Fibroblast of skin of back (primary cell): ENCODE data around the gene APOA4.

Source experiments
- DNase-seq: peaks from one replicate; pipeline ENCODE4 v3.0.0-alpha.2; 2013

The APOA4 gene

DNA sequence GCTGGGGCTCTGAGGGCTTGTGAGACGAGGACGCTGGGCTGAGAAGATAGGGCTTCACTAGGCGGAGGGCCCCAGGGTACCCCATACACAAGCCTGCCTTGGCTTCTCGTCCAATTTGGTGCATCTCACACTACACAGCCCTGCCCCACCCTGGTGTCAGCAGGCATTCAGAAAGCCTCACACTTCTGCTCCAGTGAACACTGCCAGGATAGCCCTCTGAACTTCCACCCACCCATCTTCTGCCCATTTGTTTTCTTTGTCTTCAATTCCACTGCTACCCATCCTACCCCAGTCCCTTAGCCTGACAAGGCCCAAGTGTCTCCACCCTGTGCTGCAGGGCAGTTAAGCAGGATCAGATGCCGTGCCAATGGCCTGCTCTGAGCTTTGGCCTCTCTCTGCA lies 48.4 kb downstream of the APOA4 start:
- DNase-seq, result no peak

DNA sequence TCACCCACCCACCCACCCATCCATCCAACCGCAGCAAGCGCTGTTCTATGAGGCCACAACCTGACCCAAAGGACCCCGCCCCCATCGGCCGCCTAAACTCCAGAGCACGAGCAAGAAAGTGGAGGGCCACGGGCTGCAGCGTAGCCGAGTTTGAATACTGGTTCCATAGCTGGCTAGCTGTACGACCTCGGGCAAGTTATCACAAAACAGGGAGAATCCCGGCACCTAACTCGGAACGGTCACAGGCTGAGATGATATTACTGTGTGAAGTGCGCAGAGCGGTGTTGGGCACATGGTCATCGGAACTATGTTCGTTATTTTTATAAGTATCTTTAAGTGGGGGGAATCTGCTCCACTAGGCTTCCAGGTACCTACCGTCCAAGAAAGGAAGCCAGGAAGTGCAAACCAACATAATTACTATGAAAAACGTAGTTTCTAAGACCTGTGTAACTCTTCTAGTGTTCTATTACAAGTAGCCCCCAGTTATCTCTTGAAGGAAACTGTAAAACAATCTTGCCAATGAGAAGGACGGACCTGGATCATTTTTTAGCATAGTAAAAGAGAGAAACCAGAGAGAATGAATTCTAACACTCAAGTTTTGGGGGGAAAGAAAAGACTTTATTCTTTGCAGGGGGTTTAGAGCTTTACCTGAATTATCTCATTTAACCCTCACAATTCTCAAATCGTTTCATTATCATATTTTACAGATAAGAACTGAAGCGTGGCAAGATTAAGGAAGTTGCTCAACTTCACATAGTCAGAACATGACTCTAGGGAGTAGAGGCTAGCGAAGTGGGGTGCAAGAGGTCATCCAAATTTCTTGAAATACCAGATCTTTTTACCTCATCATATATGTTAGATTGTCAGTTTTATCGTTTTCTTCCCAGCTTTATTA lies 49.7 kb downstream of the APOA4 start:
- no peak for DNase-seq

DNA sequence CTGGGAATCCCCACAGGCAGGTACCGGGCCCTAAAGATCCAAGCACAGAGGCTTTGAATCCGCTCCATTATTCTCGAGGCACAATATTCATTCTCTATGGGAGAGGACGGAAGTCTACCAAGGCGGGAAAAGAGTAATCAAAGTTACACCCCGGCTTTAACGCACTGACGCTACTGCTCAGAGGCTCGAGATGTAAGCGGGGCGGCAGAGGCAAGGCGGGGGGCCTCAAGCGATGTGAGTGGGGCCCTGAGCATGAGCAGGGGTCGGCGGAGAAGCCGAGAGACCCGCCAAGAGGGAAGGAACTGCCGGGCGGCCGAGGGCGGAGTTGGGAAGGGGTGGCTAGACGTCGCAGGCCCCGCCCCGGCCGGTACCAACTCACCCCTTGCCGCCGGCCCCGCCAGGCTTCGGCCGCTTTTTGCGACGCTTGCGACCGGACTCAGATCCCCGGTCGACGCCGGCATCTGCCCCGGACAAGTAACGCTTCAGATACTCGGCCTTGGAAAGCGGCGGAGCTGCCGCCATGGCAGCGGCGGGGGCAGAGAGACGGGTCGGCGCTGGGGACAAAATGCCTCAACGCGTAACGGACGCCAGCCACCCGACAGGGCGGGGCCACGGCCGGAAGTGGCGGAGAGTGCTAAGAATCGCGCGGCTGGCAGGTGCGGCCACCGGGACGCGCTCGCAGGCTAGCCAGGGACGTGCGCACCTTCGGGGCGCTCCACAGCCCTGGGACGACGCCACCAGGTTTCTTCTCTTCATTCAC lies 50.5 kb downstream of the APOA4 start, which contains the start of gene BUD13:
BUD13 (minus strand) TSS at position 545 of the 760 bp plus-strand sequence; CDS start at position 522, 23 bp downstream.
- DNase-seq, result peak; percentile 86

DNA sequence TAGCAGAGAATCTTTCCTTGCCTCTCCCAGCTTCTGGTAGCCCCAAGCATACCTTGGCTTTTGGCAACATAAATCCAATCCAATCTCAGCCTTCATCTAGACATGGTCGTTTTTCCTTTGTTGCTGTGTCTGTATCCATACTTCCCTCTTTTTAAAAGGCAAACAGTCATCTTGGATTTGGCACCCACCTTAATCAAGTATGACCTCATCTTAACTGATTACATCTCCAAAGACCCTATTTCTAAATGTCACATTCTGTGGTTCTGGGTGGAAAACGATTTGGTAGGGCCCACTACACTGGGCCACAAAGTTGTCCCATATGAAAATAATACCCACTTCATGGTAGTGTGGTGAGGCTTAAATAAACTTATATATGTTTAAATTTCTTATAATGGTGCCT lies 51.2 kb downstream of the APOA4 start:
- no peak for DNase-seq
